Sigmoid colon (tissue), 7 donors: ENCODE measurements around the gene ZNF101. TPM values are rescaled to one million over a fixed set of nuclear protein-coding genes. Genes with fewer than 3 reads are reported as not detected.

Source experiments
- DNase-seq: peaks from one replicate; pipeline ENCODE4 v3.0.0-alpha.2; 2019
- H3K27ac ChIP-seq, 4 donors: fragments of 200-600 bp; sonication (generic); one replicate each; pipeline ENCODE4 v1.5.1; 2016 to 2019; ENCODE audit warnings: mild to moderate bottlenecking in 1 of 4
- H3K27me3 ChIP-seq, 3 donors: fragments of 200-600 bp; sonication (generic); one replicate each; pipeline ENCODE4 v1.5.1; 2019; ENCODE audit warnings: mild to moderate bottlenecking in 1 of 3
- H3K36me3 ChIP-seq, 4 donors: fragments of 200-600 bp; sonication (generic); one replicate each; pipeline ENCODE4 v1.5.1; 2016 to 2019
- H3K4me1 ChIP-seq, 4 donors: fragments of 200-600 bp; sonication (generic); one replicate each; pipeline ENCODE4 v1.5.1; 2017 to 2019
- H3K4me3 ChIP-seq, 4 donors: fragments of 200-600 bp; sonication (generic); one replicate each; pipeline ENCODE4 v1.5.1; 2017 to 2019; ENCODE audit warnings: mild to moderate bottlenecking in 2 of 4, moderate library complexity in 1 of 4
- H3K9me3 ChIP-seq, 4 donors: fragments of 200-600 bp in 3 of 4; sonication (generic) in 3 of 4; one replicate each; pipeline versions ENCODE4 v1.5.1 to v1.6.1; 2013 to 2019
- EP300 ChIP-seq, 4 donors: sonication (generic); formaldehyde crosslinking; IDR thresholded peaks; one replicate each; pipeline ENCODE4 v1.6.1; 2017; ENCODE audit warnings: antibody characterized with exemption in 4 of 4
- POLR2A ChIP-seq, 2 donors: fragments of 450-650 bp; IDR thresholded peaks; one replicate each; pipeline ENCODE4 v1.6.1; 2016; ENCODE audit warnings: antibody characterized with exemption in 2 of 2, mild to moderate bottlenecking in 2 of 2, moderate library complexity in 2 of 2
- POLR2AphosphoS5 ChIP-seq, 4 donors: sonication (generic); formaldehyde crosslinking; IDR thresholded peaks; one replicate each; pipeline ENCODE4 v1.6.1; 2017; ENCODE audit warnings: antibody characterized with exemption in 4 of 4
- WGBS, 2 donors: extraction: QIAGEN DNeasy Blood & Tissue Kit; methylation state at CpG; one replicate each; pipeline ENCODE4 v1.1.7; 2013; 5-methylcytosine and 5-hydroxymethylcytosine counted together
- intact Hi-C: fragments of 100-400 bp; cut with DNase I; formaldehyde crosslinking; loops from one replicate; pipeline ENCODE4 v1.15.1; 2023
- polyA plus RNA-seq, 3 donors: library from polyadenylated mRNA; stranded (reverse); fragments of 200-250 nt; gene quantifications; one replicate each; pipeline ENCODE4 v1.2.3, GENCODE V29; 2013
- small RNA-seq, 3 donors: library from RNA; depleted of rRNA; stranded (forward); fragments of <200 nt; gene quantifications; one replicate each; pipeline ENCODE3, GENCODE V24; 2016
- total RNA-seq, 4 donors: library from RNA; depleted of rRNA; stranded (reverse); fragments of >200 nt; gene quantifications; one replicate each; pipeline ENCODE4 v1.1.0, GENCODE V29; 2016
- TF ChIP-seq, protein P1 (sequence below), 4 experiments: fragments of 450-650 bp in 3 of 4; fragments of 200-600 bp in 1 of 4; IDR thresholded peaks; one replicate each; pipeline ENCODE4 v1.5.1; 2016 to 2019; ENCODE audit warnings: antibody characterized with exemption in 4 of 4, mild to moderate bottlenecking in 3 of 4, moderate library complexity in 2 of 4
- donor health status: healthy with polysubstance abuse.
- donor health status: Bipolar disorder and iron deficiency.
- donor health status: healthy.

The ZNF101 gene
- total and polyA plus RNA-seq, 7 donors = 4.7 to 24.2 (median 6.4) TPM

- DNase-seq = peak; percentile 97
- peaks cover 0 to 12% (median 10%) of the 10 kb centered on the region in 4 donors for H3K4me1 ChIP-seq
- 1% methylated on average over 61 of the region's 61 CpGs for WGBS, 2 donors
- intact Hi-C loops = loop anchor here (1.0 to 10.0 kb wide), 5 partner anchors 44 to 172 kb away; partner anchors contain the start of genes ZNF101, ZNF253, ZNF506 and ZNF93
- peaks cover 0 to 9% (median 5%) of the 10 kb centered on the region in 4 donors for H3K9me3 ChIP-seq
- TF ChIP-seq EP300 (IDR thresholded peaks at IDR 0.05) (no peak), POLR2AphosphoS5 (IDR thresholded peaks at IDR 0.05) (peak; percentile 94 to 96 (median 94)), POLR2A (IDR thresholded peaks at IDR 0.05) (peak; percentile 70 to 72)
- TF ChIP-seq, protein P1, sequence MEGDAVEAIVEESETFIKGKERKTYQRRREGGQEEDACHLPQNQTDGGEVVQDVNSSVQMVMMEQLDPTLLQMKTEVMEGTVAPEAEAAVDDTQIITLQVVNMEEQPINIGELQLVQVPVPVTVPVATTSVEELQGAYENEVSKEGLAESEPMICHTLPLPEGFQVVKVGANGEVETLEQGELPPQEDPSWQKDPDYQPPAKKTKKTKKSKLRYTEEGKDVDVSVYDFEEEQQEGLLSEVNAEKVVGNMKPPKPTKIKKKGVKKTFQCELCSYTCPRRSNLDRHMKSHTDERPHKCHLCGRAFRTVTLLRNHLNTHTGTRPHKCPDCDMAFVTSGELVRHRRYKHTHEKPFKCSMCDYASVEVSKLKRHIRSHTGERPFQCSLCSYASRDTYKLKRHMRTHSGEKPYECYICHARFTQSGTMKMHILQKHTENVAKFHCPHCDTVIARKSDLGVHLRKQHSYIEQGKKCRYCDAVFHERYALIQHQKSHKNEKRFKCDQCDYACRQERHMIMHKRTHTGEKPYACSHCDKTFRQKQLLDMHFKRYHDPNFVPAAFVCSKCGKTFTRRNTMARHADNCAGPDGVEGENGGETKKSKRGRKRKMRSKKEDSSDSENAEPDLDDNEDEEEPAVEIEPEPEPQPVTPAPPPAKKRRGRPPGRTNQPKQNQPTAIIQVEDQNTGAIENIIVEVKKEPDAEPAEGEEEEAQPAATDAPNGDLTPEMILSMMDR (IDR thresholded peaks at IDR 0.05) = peak in 1 of 4 experiments; percentile 10
- H3K36me3 ChIP-seq = peaks cover 0 to 24% (median 5%) of the 10 kb centered on the region in 4 donors
- peak within 1 kb of the TSS; percentile 72 to 85 (median 80) for H3K4me3 ChIP-seq
- H3K27me3 ChIP-seq = no peaks in the 10 kb centered on the region
- H3K27ac ChIP-seq = peak within 1 kb of the TSS; percentile 74 to 80 (median 78)
Observed at GRCh38 chr19:19732579-19733501, 64.2 kb downstream of the ZNF101 start, which contains the start of gene ZNF14. Gene ZNF14 (minus strand): TSS chr19:19733112. CDS start chr19:19732958, 154 bp downstream.

Small RNAs within 50 kb of the gene (small RNA-seq; reads per million reads assigned to genes)
- gene AC011458.2 = 0 reads per million in 3 donors

Other genes starting within 250 kb of the ZNF101 start
- 1 to 10 TPM; 1.2 to 3.3 (median 1.5) TPM for gene TSSK6, start 153.3 kb upstream of the ZNF101 start, total RNA-seq
- 1 to 10 TPM; 1.2 to 3.0 (median 2.4) TPM for gene TSSK6, start 153.3 kb upstream of the ZNF101 start, polyA plus RNA-seq
- gene NDUFA13, start 152.6 kb upstream of the ZNF101 start, total RNA-seq = 100 to 1,000 TPM in 1 of 4 donors, 10 to 100 TPM in 3; 31.3 to 110 (median 55.4) TPM
- gene NDUFA13, start 152.6 kb upstream of the ZNF101 start, polyA plus RNA-seq = 100 to 1,000 TPM; 239 to 339 (median 283) TPM
- gene YJEFN3, start 139.9 kb upstream of the ZNF101 start, total RNA-seq = 1 to 10 TPM in 3 of 4 donors, under 1 TPM in 1; 0.71 to 3.1 (median 1.9) TPM
- 10 to 100 TPM in 1 of 3 donors, not detected in 2; 14.4 TPM for gene YJEFN3, start 139.9 kb upstream of the ZNF101 start, polyA plus RNA-seq
- gene CILP2, start 130.6 kb upstream of the ZNF101 start, total RNA-seq = under 1 TPM in 1 of 4 donors, not detected in 3; 0.16 TPM
- gene CILP2, start 130.6 kb upstream of the ZNF101 start, polyA plus RNA-seq = under 1 TPM in 1 of 3 donors, not detected in 2; 0.29 TPM
- gene PBX4, start 50.2 kb upstream of the ZNF101 start, total RNA-seq = under 1 TPM in 1 of 4 donors, not detected in 3; 0.49 TPM
- 1 to 10 TPM; 1.4 to 6.1 (median 2.4) TPM for gene PBX4, start 50.2 kb upstream of the ZNF101 start, polyA plus RNA-seq
- gene LPAR2, start 40.6 kb upstream of the ZNF101 start, total RNA-seq = 1 to 10 TPM in 2 of 4 donors, under 1 TPM in 2; 0.33 to 4.2 (median 1.2) TPM
- gene LPAR2, start 40.6 kb upstream of the ZNF101 start, polyA plus RNA-seq = 10 to 100 TPM in 1 of 3 donors, 1 to 10 TPM in 2; 3.6 to 19.9 (median 6.0) TPM
- 1 to 10 TPM; 5.0 to 9.1 (median 6.4) TPM for gene GMIP, start 25.2 kb upstream of the ZNF101 start, total RNA-seq
- gene GMIP, start 25.2 kb upstream of the ZNF101 start, polyA plus RNA-seq = 10 to 100 TPM; 13.2 to 37.0 (median 19.0) TPM
- gene ATP13A1, start 5.2 kb upstream of the ZNF101 start, total RNA-seq = 100 to 1,000 TPM in 2 of 4 donors, 10 to 100 TPM in 2; 55.5 to 145 (median 102) TPM
- gene ATP13A1, start 5.2 kb upstream of the ZNF101 start, polyA plus RNA-seq = 10 to 100 TPM in 1 of 3 donors, 1 to 10 TPM in 2; 6.6 to 54.9 (median 7.4) TPM
- 10 to 100 TPM in 2 of 4 donors, 1 to 10 TPM in 2; 7.8 to 14.5 (median 9.5) TPM for gene ZNF14, start 64.3 kb downstream of the ZNF101 start, total RNA-seq
- gene ZNF14, start 64.3 kb downstream of the ZNF101 start, polyA plus RNA-seq = 1 to 10 TPM; 1.2 to 3.6 (median 1.4) TPM
- 10 to 100 TPM; 21.9 to 45.7 (median 28.3) TPM for gene ZNF506, start 152.9 kb downstream of the ZNF101 start, total RNA-seq
- gene ZNF506, start 152.9 kb downstream of the ZNF101 start, polyA plus RNA-seq = 10 to 100 TPM in 1 of 3 donors, 1 to 10 TPM in 2; 2.4 to 11.0 (median 5.1) TPM
- gene ZNF253, start 197.0 kb downstream of the ZNF101 start, total RNA-seq = 10 to 100 TPM in 1 of 4 donors, 1 to 10 TPM in 3; 2.4 to 11.6 (median 7.3) TPM
- gene ZNF253, start 197.0 kb downstream of the ZNF101 start, polyA plus RNA-seq = 1 to 10 TPM; 2.4 to 5.5 (median 2.5) TPM
- gene ZNF93, start 232.1 kb downstream of the ZNF101 start, total RNA-seq = 10 to 100 TPM in 1 of 4 donors, 1 to 10 TPM in 3; 5.1 to 14.4 (median 6.7) TPM
- gene ZNF93, start 232.1 kb downstream of the ZNF101 start, polyA plus RNA-seq = 1 to 10 TPM; 1.2 to 3.9 (median 1.8) TPM